DMS53 treated with DMSO at 0.1 percent for 48 hours (cell line): ENCODE results near the gene A3GALT2.
"Not testable (repeated sequence)": the region's sequence is repeated elsewhere in the genome, so short reads cannot be mapped to it uniquely, and the experiment has no call there.

Experiments used
- DNase-seq: peaks from one replicate; lab custom pipeline; 2025; ENCODE audit not compliant: unreplicated experiment; lab: John Stamatoyannopoulos, UW

Gene A3GALT2

DNA sequence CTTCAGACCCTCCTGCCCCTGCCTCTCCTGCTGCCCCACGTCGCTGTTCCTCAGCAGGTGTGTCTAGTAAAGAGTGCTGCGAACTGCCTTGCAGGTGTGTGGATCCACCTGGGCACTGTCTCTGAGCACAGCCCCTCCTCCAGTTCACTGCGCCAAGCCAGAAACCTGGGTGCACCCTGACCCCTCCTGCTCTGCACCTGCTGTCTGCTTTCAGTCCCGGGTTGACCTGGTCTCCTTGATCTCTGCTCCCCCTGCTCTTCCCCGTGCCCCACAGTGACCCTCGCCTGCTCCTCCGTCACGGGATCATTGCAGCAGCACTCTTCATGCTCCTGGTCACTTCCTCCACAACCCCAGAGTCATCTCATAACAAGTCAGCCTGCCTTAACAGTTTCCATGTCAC is 6.5 kb downstream of the A3GALT2 start:
- DNase-seq: no peak

DNA sequence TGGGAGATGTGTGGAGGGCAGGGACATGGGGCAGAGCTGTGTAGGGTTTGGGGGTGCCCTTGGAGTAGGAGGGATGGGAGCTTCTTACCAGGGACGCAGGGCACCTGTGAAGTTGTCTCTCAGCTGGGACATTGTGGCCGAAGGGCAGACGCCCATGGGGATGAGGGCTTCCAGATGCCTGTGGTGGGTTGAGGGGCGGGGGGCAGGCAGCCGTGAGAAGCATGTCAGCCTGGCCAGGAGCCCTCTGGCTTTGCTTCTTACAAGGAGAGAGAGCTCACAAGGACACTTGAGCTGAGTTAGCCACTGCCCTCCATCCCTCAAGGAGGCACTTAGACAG is 8.5 kb downstream of the A3GALT2 start:
- DNase-seq: no peak

DNA sequence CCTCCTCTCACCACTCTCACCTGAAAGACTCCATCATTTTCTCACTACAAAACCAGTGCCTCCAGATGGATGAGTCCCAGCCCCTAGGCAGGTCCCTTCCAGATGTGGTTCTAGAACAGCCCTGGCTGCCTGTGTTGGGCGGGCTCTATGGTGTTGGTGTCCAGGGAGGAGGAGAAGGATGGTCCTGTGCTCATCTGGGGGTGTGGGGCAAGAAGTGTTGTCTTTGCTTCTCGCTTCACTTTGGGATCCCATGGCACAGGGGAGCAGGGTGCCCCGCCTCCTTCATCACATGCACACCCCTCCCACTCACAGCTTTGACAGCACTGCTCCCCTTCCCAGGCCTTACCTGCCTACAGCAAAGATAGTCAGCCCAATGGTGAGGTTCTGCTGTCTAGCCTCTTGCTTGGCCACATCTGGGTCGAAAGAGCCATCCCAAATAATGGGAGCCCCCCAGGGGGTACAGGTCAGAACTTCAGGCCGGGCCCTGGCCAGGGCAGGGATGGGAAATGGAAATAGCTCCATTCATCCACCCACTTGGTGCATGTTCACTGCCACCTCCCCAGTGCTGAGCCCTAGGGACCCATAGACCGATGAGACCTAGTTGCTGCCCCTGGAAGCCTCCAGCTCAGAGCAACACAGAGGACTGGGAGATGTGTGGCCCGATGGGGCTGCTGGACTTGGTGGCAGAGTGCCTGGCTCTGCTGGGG is 9.0 kb downstream of the A3GALT2 start:
- DNase-seq: no peak

DNA sequence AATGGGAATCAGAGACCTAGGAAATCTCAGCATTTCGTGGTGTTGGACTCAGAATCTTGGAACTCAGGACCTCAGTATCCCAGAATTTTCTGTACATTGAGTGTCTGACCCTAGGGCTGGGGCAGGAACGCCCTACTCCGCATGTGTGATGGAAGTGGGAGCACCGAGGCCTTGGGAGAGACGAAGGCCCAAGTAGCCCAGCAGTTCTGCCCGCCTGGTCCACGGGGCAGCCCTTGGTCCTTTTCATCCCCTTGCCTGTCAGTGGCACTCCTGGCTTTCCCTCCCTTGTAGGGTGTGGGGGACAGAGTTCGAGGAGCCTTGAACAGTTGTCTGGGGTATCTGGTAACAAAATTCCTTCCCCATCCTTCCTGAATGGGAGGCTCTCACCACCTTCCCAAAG is 10.2 kb downstream of the A3GALT2 start:
- no peak for DNase-seq

DNA sequence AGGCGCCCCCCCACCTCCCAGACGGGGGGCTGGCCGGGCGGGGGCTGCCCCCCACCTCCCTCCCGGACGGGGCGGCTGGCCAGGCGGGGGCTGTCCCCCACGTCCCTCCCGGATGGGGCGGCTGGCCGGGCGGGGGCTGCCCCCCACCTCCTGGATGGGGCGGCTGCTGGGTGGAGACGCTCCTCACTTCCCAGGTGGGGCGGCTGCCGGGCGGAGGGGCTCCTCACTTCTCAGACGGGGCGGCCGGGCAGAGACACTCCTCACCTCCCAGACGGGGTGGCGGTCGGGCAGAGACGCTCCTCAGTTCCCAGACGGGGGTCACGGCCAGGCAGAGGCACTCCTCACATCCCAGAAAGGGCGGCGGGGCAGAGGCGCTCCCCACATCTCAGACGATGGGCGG is 11.5 kb downstream of the A3GALT2 start:
- DNase-seq: not testable (repeated sequence)

DNA sequence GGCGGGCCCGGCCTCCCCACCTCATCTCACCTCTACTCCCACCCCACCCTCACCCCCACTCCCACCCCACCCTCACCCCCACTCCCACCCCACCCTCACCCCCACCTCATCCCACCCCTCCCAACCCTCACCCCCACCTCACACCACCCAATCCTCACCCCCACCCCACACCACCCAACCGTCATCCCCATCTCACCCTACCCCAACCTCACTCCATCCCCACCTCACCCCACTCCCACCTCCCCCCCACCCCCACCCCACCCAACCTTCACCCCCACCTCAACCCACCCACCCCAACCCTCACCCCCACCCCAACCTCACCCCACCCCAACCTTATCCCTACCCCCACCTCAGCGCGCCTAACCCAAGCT is 13.4 kb downstream of the A3GALT2 start:
- no peak for DNase-seq

DNA sequence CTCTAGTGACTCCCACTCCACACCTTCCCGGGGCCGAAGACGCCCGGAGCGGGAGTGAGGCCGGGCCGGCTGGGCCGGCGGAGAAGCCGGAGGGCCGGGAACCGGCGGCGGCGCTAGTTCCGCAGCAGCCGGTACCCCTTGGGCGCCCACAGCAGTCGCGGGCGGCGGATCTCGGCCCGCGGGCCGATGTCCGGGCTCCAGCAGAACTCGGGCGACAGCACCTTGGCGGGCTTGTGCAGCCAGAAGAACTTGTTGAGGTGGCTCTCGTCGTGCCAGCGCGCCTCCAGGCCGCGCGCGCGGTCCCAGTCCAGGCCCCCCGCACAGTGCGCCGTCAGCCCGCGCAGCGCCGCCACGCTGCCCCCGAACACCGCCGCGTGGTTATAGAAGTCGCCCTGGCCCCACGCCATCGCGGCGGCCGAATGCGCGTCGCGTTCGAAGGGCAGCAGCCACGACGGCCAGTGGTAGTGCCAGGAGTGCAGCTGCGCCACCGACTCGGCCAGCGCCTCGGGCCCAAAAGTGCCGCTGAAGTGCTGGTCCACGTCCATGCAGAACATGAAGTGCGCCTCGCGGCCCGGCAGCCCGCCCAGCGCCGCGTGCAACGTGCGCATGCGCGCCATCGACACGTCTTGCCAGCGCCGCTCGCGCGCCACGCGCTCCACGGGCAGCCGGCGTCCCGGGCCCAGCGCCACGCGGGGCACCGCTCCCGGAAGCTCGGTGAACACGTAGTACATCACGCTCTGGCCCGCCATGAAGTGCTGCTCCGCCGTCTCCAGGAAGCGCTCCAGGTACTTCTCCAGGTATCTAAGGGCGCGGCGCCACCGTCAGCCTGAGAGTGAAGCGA is 14.0 kb downstream of the A3GALT2 start:
- DNase-seq: no peak

DNA sequence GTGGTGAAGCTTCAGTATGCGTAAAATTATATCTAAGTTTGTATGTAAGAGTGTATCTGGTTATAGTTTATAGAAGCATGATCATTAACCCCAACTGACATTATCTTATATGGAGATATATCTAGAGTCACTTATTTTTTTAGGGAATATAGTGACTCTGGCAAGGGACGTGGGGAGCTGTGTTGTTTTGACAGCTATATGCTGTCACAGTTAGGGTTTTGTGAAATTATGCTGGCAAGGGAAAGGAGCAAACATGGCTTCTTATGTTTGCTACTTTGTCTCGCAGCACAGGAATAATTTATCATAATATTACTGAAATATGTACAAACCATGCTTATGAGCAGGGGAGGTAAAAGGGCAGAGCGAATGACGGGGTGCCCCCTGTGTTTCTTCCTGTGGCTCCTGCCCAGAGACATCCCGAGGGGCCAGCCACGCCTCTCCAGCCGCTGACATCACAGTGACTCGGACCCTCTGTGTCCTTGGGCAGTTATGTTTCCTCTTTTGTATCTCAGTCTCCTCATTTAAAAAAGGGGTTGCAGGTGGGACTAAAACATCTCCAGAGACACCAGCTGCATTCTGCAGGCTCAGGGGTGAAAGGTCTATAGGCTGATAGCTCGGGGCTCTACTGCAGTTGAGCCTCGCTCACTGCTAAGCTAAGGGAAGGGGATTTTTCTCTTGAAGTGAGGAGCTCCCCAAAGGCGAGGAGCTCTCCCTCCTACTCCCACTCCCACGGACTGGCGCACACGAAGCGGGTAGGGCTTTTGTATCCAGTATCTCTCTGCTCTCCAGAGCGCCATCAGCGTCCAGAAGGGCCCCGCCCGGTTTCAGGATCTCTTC is 14.9 kb downstream of the A3GALT2 start:
- no peak for DNase-seq

DNA sequence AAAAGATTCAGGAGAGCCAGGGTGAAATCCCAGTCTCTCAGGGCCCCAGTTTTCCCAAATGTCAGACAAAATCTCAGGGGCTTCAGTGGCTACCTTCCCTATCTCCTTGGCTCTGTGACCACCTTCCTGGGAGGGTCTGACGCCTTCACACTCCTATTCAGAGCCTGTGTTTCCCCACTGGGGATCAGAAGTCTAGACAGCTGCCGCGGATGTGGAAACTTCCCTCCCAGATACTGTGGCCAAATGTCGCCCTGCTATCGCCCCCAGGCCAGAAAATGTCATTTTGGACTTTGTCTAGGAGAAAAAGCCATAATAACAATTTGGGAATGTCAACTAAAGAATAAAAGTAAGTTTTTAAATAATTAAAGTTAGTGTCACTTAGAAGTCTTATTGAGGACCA is 15.9 kb downstream of the A3GALT2 start:
- no peak for DNase-seq

DNA sequence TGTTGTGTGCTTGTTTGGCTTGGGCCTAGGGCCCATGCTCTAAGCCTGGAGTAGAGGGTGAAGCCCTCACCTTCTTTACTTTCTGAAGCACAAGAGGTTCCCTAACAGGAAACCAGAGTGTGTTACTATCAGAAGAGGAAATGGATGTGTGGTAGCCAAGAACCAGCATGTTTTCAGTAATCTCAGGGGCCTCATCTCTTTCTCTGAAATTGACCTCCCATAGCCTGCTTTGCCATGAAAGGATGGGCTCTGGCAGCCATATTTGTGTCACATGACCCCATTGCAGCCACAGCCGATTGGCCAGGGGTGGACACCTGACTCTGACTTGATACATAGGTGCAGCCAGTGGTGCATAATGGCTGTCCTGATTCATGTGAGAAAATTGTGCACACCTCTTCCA is 18.6 kb downstream of the A3GALT2 start:
- no peak for DNase-seq

DNA sequence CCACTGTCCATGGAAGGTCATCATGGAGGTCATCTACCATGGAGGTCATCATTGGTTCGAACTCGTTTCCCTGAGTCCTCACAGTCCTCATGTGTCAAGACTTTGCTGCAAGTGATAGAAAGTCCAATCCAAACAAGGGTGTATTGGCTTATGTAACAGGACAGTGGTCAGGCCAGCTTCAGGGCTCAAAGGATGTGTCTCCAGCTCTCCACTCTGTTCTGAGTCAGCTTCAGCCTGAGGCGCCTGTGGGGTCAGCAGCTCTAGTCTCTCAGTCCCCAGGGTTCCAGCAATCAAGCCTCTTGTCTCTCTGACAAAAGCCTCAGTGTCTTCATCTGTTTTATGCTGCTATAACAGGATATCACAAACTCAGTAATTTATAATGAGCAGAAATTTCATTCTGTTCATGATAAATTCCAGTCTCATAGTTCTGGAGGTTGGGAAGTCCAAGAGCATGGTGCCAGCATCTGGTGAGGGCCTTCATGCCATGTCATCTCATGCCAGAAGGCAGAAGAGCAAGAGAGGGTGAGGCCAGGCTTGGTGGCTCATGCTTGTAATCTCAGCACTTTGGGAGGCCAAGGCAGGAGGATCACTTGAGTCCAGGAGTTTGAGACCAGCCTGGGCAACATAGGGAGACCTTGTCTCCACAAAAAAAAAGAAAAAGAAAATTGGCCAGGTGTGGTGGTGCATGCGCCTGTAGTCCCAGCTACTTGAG is 19.5 kb downstream of the A3GALT2 start:
- no peak for DNase-seq

DNA sequence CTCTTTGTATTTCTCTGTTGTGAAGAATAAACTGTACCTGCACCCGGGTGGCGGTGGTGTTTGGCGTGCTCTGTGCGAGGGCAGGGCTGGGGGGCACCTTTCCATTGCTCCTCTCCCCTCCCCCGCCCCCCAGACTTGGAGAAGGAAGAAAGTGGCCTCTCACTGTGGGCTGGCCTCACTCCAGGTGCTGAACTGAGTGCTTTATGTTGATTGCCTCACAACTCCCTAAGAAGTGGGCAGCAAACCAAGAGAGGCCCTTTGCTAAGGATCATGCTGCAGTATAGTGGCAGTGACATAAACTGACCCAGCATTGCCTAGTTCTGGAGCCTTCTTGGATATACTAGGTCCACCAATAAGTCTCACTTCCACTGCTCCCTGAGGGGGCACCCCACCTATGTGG is 20.2 kb downstream of the A3GALT2 start:
- DNase-seq: no peak

DNA sequence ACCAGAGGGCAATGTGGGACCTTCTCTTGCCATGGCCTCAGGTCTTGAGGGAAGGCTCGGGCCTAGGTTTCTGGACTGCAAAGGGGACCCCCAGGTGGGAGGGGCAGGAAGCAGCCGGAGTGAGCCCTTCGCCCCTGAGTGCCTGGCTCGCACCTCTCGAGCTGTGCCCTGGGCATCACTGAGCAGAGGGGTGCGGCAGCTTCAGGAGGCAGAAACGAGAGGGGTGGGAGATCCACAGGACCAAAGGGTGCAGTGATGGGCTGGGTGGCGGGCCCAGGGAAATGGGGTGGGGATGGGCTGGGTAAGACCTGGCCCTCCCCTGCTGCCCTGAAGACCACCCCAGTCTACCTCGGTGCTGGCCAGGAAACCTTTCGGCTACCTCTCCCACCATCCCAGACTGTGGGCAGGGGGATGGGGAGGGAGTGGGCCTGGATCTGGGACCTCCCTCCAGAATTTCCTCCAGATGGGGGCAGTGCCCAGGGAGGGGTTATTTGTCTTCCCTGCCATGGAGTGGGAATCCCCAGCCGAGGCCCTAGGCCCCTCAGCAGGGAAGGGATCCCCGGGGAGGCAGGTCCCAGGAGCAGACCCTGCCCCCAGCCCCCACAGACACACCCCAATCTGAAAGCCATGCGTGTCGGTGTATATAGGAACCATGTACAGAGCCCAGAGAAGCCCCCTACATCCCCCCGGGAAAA is 21.3 kb downstream of the A3GALT2 start:
- no peak for DNase-seq

DNA sequence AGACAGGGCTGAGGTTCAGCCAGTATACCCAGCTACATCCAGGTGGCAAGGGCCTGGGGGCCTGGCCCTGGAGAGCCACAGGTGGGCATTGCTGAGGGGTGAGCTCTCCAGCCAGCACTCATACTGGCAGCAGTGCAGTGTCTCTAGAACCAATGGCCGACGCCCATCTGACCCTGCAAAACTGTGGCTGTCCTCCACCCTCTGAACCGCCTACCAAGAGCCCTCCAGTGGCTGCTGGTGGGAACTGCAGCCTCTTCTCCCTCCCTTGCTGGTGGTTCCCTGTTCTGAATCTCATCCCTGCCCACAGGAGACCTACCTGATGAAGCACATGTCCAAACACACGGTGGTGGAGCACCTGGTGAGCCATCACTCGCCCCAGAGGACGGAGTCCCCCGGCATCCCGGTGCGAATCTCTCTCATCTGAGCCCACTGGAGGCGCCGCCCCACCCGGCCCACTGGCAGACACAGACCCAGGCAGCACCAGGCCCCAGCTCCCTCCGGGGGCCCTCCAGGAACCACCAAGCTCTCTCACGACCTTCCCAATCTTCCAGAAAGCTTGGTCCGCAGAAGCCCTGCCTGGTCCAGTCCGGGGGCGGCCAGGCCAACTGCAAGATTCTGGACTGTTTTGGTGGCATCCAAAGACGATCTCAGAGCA is 22.1 kb downstream of the A3GALT2 start:
- DNase-seq: peak; percentile 30

DNA sequence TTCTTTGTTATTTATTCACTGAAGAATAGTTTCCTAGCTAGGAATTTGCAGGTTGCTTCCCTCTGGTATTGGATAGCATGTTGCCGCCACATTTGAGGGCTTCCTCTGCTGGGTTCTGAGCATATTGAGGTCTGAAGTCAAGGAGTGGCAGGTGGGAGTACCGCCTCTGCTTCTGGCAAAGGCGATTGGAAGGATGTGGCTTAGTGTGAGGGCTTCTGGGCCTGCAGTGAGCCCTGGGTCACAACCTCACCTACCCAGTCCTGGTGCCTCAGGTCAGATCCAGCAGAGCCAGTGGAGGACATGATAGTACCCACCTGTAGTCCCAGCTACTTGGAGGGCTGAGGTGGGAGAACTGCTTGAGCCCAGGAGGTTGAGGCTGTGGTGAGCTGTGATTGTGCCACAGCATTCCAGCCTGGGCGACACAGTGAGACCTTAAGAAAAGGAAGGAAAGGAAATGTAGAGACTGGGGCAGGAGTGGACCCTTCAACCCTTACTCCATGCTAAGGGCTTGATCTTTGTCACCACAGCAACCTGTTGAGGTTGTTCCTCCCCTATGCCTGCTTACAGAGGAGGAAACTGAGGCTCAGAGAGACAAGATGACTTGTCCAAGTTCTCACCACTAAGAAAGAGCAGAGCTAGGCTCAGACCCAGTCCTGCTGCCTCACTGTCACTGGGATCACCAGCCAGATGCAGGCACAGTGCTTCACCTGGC is 22.8 kb downstream of the A3GALT2 start:
- no peak for DNase-seq

DNA sequence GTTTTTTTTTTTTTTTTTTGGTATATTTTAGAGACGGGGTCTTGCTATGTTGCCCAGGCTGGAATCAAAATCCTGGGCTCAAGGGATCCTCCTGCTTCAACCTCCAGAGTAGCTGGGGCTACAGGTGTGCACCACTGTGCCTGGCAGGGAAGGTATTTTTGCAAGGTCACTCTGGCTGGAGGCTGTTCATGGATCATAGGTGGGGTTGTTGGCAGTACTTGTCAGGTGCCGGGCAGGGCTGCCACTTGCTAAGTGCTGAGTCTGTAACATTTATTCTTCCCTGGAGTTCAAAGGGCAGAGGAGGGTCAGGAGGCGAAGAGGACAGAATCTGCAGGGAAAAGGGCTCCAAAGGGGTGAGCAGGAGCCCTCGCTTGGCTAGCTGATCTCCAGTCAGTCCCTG is 24.1 kb downstream of the A3GALT2 start:
- DNase-seq: no peak

DNA sequence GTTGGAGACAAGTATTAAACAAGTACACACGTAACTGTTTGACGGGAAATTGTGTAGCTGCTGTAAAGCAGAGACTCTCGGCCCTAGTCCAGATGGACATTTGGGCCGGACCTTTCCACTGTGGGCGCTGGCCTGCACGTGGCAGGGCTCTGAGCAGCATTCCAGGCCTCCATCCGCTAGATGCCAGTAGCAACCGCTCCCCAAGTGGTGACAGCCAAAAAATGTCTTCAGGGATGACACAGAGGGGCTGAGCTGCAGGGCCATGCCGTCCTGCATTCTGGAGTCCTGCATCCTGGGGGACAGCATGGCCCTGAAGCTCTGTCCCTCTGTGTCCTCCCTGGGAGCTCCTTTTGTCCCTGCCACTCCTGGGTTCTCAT is 24.8 kb downstream of the A3GALT2 start:
- DNase-seq: no peak

DNA sequence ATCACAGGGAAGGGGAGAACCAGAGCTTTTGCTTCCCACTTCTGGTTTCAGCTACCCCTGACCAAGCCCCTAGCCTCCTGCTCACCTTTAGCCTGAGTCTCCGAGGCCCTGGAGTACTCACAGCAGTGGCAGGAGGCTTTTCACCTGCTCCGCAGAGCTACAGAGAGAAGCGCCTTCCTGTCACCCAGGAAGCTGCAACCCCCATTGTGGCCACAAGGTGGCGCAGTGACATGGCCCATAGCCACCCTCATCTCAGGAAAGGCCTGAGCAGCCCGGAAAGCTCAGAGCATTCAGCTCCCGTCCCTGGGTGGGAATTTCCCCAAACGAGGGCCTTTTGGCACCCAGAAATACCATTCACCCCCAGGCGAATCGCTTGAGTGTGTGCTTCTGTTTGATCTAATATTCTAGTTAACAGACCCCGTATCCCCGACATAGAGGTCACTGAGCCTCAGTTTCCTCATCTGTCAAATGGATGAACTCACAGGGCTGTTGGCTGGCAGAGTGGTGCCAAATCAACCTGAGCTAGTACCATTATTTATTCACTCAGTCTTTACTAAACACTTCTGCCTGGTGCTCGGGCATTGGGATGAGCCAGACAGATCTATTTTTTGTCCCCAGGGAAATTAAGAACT is 25.3 kb downstream of the A3GALT2 start:
- DNase-seq: peak; percentile 64

DNA sequence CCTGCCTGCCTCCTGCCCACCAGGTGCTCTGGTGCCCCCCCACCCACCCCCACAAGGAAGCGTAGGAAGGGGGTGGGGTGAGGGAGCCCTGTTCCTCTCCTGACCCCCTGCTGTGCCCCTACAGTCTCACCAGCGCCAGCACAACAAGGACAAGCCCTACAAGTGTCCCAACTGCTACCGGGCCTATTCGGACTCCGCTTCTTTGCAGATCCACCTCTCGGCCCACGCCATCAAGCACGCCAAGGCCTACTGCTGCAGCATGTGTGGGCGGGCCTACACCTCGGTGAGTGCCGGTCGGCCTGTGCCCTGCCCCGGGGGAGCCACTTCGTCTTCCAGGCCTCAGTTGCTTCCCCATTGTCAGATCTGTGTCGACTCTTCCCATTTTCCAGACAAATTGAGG is 25.9 kb downstream of the A3GALT2 start:
- DNase-seq: no peak
